Heart left ventricle (tissue), 13 donors: ENCODE results near the gene UST.

Source experiments
- CTCF ChIP-seq, 12 donors: fragments of 200-600 bp; sonication (generic) in 4 of 12; IDR thresholded peaks; one replicate each; pipeline versions ENCODE4 v1.5.0 to v1.8.0; 2018 to 2022; ENCODE audit warnings: antibody characterized with exemption in 12 of 12, mild to moderate bottlenecking in 5 of 12
- POLR2A ChIP-seq, 2 donors: fragments of 450-650 bp; IDR thresholded peaks; one replicate each; pipeline ENCODE4 v1.6.1; 2017; ENCODE audit warnings: antibody characterized with exemption in 2 of 2, mild to moderate bottlenecking in 2 of 2, moderate library complexity in 2 of 2
- donor health status: ischemic (EF 13 %, LVEDD 7.1; RV severe dilation, severe dysfunction).
- donor health status: DM: no; HTN: yes; CAD: no.
- donor health status: DM: no; HTN: no; CAD: no.
- donor health status: ischemic (EF 25% LVEDD 6.9; RV normal size, moderate dysfunction).
- donor health status: ischemic (EF 25% LVEDD 5.7; RV mildly dilated, moderate dysfunction).
- donor health status: ischemic (EF 35%, LVEDD 5.7; RV mildly dilated, moderate dysfunction).
- donor health status: nonischemic (EF 11% LVEDD 7.7; RV severe dilation, severe dysfunction).
- donor health status: DM: yes; HTN: yes; CAD: no.
- donor health status: PGD.
- donor health status: ischemic (EF 29% LVEDD 5.4; RV normal size, mild dysfunction).
- donor health status: nonischemic (EF 23%, LVEDD 6.1; RV moderate dilation, normal function).

DNA sequence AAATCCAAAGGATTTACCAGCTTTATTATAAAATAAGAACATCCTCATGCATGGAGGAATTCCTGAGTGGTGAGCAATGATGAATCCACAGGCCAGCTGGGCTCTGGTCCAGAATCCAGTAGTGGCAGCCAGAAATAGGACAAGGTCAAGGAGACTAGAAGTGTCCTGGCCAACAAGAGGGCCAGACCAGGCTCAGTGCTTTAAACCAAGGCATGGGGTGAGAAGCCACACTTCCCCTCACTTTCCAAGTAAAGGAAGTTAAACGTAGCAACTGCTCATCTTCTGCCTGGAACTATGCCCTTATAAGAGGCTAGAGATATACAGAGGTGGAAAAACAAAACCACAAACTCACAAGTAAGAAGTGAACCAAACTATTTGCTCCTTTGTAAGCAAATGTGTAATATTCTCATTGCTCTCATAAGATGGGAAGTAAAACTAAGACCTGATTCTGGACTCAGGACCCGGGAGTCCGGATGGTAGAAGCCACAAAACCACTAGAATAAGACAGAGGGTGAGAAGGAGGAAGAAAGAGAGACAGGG is 253.2 kb downstream of the UST start:
- TF ChIP-seq POLR2A (IDR thresholded peaks at IDR 0.05): no peak
- TF ChIP-seq CTCF (IDR thresholded peaks at IDR 0.05): no peak
